ENCODE data around the gene SLC25A20. TPM values are rescaled to one million over a fixed set of nuclear protein-coding genes. Genes with fewer than 3 reads are reported as not detected.

Gene SLC25A20
- polyA plus RNA-seq, 1 donor (not counting 4 experiments of a cell fraction or from before 2014, with no cell fraction given): 22.4 TPM

DNA sequence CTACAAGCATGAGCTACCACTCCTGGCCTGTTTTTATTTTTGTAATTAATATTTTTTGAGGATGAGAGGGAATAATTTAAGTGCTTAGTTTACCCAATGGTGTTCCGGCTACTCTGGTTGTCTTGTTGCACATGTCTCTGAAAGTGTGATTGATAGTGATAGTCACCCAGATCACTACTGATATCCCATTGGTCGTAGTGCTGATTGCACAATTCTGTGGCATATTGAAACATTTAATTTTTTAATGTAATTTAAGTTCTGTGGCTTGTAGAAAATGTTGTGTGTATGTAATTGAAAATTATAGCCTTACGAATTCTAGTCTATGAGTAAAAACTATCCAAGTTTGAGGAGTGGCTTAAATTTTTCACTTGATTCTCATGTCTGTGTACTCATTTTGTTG, 31.9 kb upstream of the SLC25A20 start:
- Histone ChIP-seq H3K27me3 (ENCODE audit: control insufficient read depth, extremely low read depth, insufficient read depth, low read length) (no peaks in the 10 kb centered on the region), H4K20me1 (ENCODE audit: control insufficient read depth, extremely low read depth, insufficient read depth, low read length) (peaks cover 16% of the 10 kb centered on the region), H3K36me3 (ENCODE audit: control insufficient read depth in 2 of 2, extremely low read depth in 1 of 2, insufficient read depth in 2 of 2, low read length in 2 of 2) (peaks cover 1 to 50% of the 10 kb centered on the region in 2 experiments), H3K9me1 (ENCODE audit: control insufficient read depth, extremely low read depth, insufficient read depth, low read length) (peaks cover 7% of the 10 kb centered on the region), H3K4me1 (ENCODE audit: control insufficient read depth, extremely low read depth, insufficient read depth, low read length) (peaks cover 23% of the 10 kb centered on the region), H3K9ac (ENCODE audit: control insufficient read depth, extremely low read depth, insufficient read depth, low read length) (no peak overlapping the region), H3K4me2 (ENCODE audit: control insufficient read depth, extremely low read depth, insufficient read depth, low read depth, low read length) (no peak overlapping the region), H3K9me3 (ENCODE audit: control insufficient read depth, low read depth, low read length) (no peaks in the 10 kb centered on the region), H3K79me2 (ENCODE audit: control insufficient read depth, insufficient read depth, low read length) (peaks cover 95% of the 10 kb centered on the region), H3K4me3 (ENCODE audit: control insufficient read depth in 2 of 3, extremely low read depth in 1 of 3, insufficient read depth in 2 of 3, low read depth in 1 of 3, low read length in 3 of 3) (no peak overlapping the region), H2AFZ (ENCODE audit: control insufficient read depth, low read length) (no peak overlapping the region), H3K27ac (ENCODE audit: control insufficient read depth, insufficient read depth, low read length) (no peak overlapping the region)
- TF ChIP-seq EZH2 (IDR thresholded peaks at IDR 0.05; ENCODE audit: low read length) (no peak), CTCF (optimal IDR thresholded peaks at IDR 0.05 in 1 of 3, IDR thresholded peaks at IDR 0.05 in 1 of 3, conservative IDR thresholded peaks at IDR 0.05 in 1 of 3; ENCODE audit: extremely low read depth in 1 of 3, insufficient read depth in 2 of 3, low read length in 3 of 3) (no peak)
- dilution Hi-C loops (cut with MboI; ENCODE audit: extremely low pct_ligation_motif_present, low sequenced_read_pairs): no loop called here
- DNase-seq (ENCODE audit: low read depth, low spot score) (no peak), FAIRE-seq (no peak)

- TF ChIP-seq EZH2 (IDR thresholded peaks at IDR 0.05; ENCODE audit: low read length) (no peak), CTCF (optimal IDR thresholded peaks at IDR 0.05 in 1 of 3, IDR thresholded peaks at IDR 0.05 in 1 of 3, conservative IDR thresholded peaks at IDR 0.05 in 1 of 3; ENCODE audit: extremely low read depth in 1 of 3, insufficient read depth in 2 of 3, low read length in 3 of 3) (no peak)
- peaks cover 90% of the 10 kb centered on the region for H3K79me2 ChIP-seq (ENCODE audit: control insufficient read depth, insufficient read depth, low read length)
- H2AFZ ChIP-seq (ENCODE audit: control insufficient read depth, low read length): no peak overlapping the region
- no peaks in the 10 kb centered on the region for H3K27me3 ChIP-seq (ENCODE audit: control insufficient read depth, extremely low read depth, insufficient read depth, low read length)
- H3K4me1 ChIP-seq (ENCODE audit: control insufficient read depth, extremely low read depth, insufficient read depth, low read length): peaks cover 23% of the 10 kb centered on the region
- no peak overlapping the region for H3K4me3 ChIP-seq (ENCODE audit: control insufficient read depth in 2 of 3, extremely low read depth in 1 of 3, insufficient read depth in 2 of 3, low read depth in 1 of 3, low read length in 3 of 3)
- no peak overlapping the region for H3K9ac ChIP-seq (ENCODE audit: control insufficient read depth, extremely low read depth, insufficient read depth, low read length)
- H3K4me2 ChIP-seq (ENCODE audit: control insufficient read depth, extremely low read depth, insufficient read depth, low read depth, low read length): no peak overlapping the region
- dilution Hi-C loops (cut with MboI; ENCODE audit: extremely low pct_ligation_motif_present, low sequenced_read_pairs): no loop called here
- DNase-seq (ENCODE audit: low read depth, low spot score): no peak
- peaks cover 7% of the 10 kb centered on the region for H3K9me1 ChIP-seq (ENCODE audit: control insufficient read depth, extremely low read depth, insufficient read depth, low read length)
- FAIRE-seq: no peak
- peaks cover 16% of the 10 kb centered on the region for H4K20me1 ChIP-seq (ENCODE audit: control insufficient read depth, extremely low read depth, insufficient read depth, low read length)
- H3K27ac ChIP-seq (ENCODE audit: control insufficient read depth, insufficient read depth, low read length): no peak overlapping the region
- no peaks in the 10 kb centered on the region for H3K9me3 ChIP-seq (ENCODE audit: control insufficient read depth, low read depth, low read length)
- peaks cover 1 to 40% of the 10 kb centered on the region in 2 experiments for H3K36me3 ChIP-seq (ENCODE audit: control insufficient read depth in 2 of 2, extremely low read depth in 1 of 2, insufficient read depth in 2 of 2, low read length in 2 of 2)
Observed at GRCh38 chr3:48929358-48930035, 30.8 kb upstream of the SLC25A20 start.
